HepG2 (cell line): ENCODE measurements around the gene FALEC. TPM values are rescaled to one million over a fixed set of nuclear protein-coding genes. Genes with fewer than 3 reads are reported as not detected.
A peak's percentile ranks its signal among the peaks of the same experiment; 100 is the strongest.

Source experiments
- ELF1 ChIP-seq: sonication (generic); formaldehyde crosslinking; IDR thresholded peaks from 2 replicates; pipeline ENCODE4 v1.4.0; 2020; ENCODE audit warnings: missing genetic modification reagents
- FOSL2 ChIP-seq: sonication (generic); formaldehyde crosslinking; IDR thresholded peaks from 2 replicates; pipeline ENCODE4 v1.4.0; 2020; ENCODE audit warnings: missing genetic modification reagents
- FOXK2 ChIP-seq: fragments of 450-650 bp; IDR thresholded peaks from 2 replicates; pipeline ENCODE4 v1.6.1; 2016
- HDAC1 ChIP-seq: sonication (generic); formaldehyde crosslinking; IDR thresholded peaks from 2 replicates; pipeline ENCODE4 v1.5.1; 2020; ENCODE audit warnings: mild to moderate bottlenecking, missing genetic modification reagents
- HOXA3 ChIP-seq: sonication (generic); formaldehyde crosslinking; IDR thresholded peaks from 2 replicates; pipeline ENCODE4 v1.5.0; 2020; ENCODE audit warnings: missing genetic modification reagents
- KDM2A ChIP-seq: sonication (generic); formaldehyde crosslinking; IDR thresholded peaks from 2 replicates; pipeline ENCODE4 v1.4.0; 2020; ENCODE audit warnings: low read depth, missing genetic modification reagents, borderline replicate concordance
- NONO ChIP-seq, 2 experiments: fragments of 450-650 bp in 1 of 2; sonication (generic) in 1 of 2; formaldehyde crosslinking in 1 of 2; IDR thresholded peaks in 1 of 2; conservative IDR thresholded peaks in 1 of 2; 2 replicates each; pipeline versions ENCODE4 v1.6.1 to v1.8.0; 2017 to 2022; ENCODE audit warnings: mild to moderate bottlenecking in 1 of 2, missing genetic modification reagents in 1 of 2, moderate library complexity in 1 of 2
- ONECUT2 ChIP-seq: sonication (generic); formaldehyde crosslinking; IDR thresholded peaks from 2 replicates; pipeline ENCODE4 v1.4.0; 2020; ENCODE audit warnings: missing genetic modification reagents
- RNF2 ChIP-seq: fragments of 450-650 bp; conservative IDR thresholded peaks from 2 replicates; pipeline ENCODE4 v1.6.1; 2016; ENCODE audit warnings: low read depth
- SOX5 ChIP-seq: IDR thresholded peaks from 2 replicates; pipeline ENCODE4 v1.6.1; 2016; ENCODE audit warnings: borderline replicate concordance
- SRSF9 ChIP-seq: fragments of 200-400 bp; formaldehyde crosslinking; IDR thresholded peaks from 2 replicates; pipeline ENCODE4 v1.6.1; 2018; ENCODE audit warnings: borderline replicate concordance, mild to moderate bottlenecking, low read depth, low read length; ENCODE audit not compliant: insufficient read depth, poor library complexity, severe bottlenecking
- TBL1XR1 ChIP-seq: fragments of 150-350 bp; IDR thresholded peaks from 2 replicates; pipeline ENCODE4 v1.6.1; 2014; ENCODE audit warnings: borderline replicate concordance, low read length; ENCODE audit not compliant: partially characterized antibody
- ZEB1 ChIP-seq: IDR thresholded peaks from 2 replicates; pipeline ENCODE4 v1.6.1; 2012; ENCODE audit warnings: mild to moderate bottlenecking, low read depth, inconsistent platforms; ENCODE audit not compliant: insufficient replicate concordance
- ZNF382 ChIP-seq: sonication (generic); formaldehyde crosslinking; IDR thresholded peaks from 2 replicates; pipeline ENCODE4 v1.5.0; 2020; ENCODE audit warnings: missing genetic modification reagents, mild to moderate bottlenecking, borderline replicate concordance
- ZSCAN25 ChIP-seq: sonication (generic); formaldehyde crosslinking; IDR thresholded peaks from 2 replicates; pipeline ENCODE4 v1.8.0; 2022; ENCODE audit warnings: mild to moderate bottlenecking, missing genetic modification reagents
- polyA plus RNA-seq, 8 experiments: library from polyadenylated mRNA; depleted of rRNA in 3 of 8; stranded (reverse) in 7 of 8; unstranded in 1 of 8; fragments of >200 nt; fragmentation: Illumina TruSeq in 4 of 8; extraction: Trizol in 4 of 8; gene quantifications; 2 replicates each; pipeline versions ENCODE4 v1.2.1 to v1.2.3, GENCODE V29; 2011 to 2016; ENCODE audit warnings: low read depth in 4 of 8, missing spikeins in 1 of 8, mixed read lengths in 1 of 8; ENCODE audit not compliant: insufficient read depth in 1 of 8
- total RNA-seq, 5 experiments: library from RNA; depleted of rRNA; stranded (reverse); fragments of >200 nt; fragmentation: Illumina TruSeq; extraction: Trizol; gene quantifications; 2 replicates each; pipeline ENCODE4 v1.2.3, GENCODE V29; 2016; ENCODE audit warnings: low read depth in 1 of 5
- TF ChIP-seq, protein P1 (sequence below): sonication (generic); formaldehyde crosslinking; IDR thresholded peaks from 2 replicates; pipeline ENCODE4 v1.4.0; 2020; ENCODE audit warnings: mild to moderate bottlenecking, missing genetic modification reagents
- TF ChIP-seq, protein P2 (sequence below): sonication (generic); formaldehyde crosslinking; IDR thresholded peaks from 2 replicates; pipeline ENCODE4 v1.4.0; 2020; ENCODE audit warnings: missing genetic modification reagents; ENCODE audit errors: not compliant biosample characterization
- TF ChIP-seq, protein P3 (sequence below): sonication (generic); formaldehyde crosslinking; IDR thresholded peaks from 2 replicates; pipeline ENCODE4 v1.9.0; 2021; ENCODE audit warnings: missing genetic modification reagents, borderline replicate concordance
- TF ChIP-seq, protein P4 (sequence below): sonication (generic); formaldehyde crosslinking; IDR thresholded peaks from 2 replicates; pipeline ENCODE4 v1.5.0; 2020; ENCODE audit warnings: missing genetic modification reagents
- TF ChIP-seq, protein P5 (sequence below): sonication (generic); formaldehyde crosslinking; IDR thresholded peaks from 2 replicates; pipeline ENCODE4 v1.4.0; 2020; ENCODE audit warnings: missing genetic modification reagents

The FALEC gene
- total and polyA plus RNA-seq, 2 of the 13 experiments (the other 11 are each of a cell fraction or from before 2014, with no cell fraction given), result 0.33 to 0.71 TPM

DNA sequence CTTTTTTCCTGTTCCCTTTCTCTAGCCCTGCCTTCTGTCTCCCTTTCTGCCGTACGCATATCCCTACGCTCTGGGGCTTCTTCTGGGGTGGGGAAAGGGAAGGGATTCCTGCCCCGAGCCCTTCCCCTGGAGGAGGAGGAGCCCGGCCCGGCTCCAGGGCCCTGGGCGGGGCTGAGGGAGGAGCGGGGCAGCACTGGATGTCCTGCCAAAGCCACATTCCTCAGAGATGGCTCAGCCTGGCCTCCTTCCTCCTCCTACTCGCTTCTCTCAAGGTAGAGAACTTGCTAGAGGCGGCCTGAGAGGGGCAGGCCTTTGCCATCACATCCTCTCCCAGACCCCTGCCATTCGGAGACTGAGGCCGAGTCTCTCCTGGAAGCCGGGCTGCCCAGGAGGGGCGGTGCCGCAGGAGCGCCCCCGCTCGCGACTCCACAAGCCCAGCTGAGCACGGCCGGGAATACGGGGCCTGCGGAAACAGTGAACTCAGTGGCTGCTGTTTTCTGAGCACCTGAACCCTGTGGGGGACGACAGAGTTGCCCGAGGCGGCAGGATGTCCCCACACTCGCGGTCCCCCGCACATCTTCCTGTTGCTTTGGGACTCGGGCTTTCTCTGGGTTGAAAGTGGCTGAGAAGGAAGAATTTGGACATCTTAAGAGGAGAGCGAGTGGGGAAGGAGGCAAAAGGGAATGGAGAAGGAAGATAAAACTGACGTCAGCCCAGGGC is 45.9 kb downstream of the FALEC start (continued):
- TF ChIP-seq, protein P1, sequence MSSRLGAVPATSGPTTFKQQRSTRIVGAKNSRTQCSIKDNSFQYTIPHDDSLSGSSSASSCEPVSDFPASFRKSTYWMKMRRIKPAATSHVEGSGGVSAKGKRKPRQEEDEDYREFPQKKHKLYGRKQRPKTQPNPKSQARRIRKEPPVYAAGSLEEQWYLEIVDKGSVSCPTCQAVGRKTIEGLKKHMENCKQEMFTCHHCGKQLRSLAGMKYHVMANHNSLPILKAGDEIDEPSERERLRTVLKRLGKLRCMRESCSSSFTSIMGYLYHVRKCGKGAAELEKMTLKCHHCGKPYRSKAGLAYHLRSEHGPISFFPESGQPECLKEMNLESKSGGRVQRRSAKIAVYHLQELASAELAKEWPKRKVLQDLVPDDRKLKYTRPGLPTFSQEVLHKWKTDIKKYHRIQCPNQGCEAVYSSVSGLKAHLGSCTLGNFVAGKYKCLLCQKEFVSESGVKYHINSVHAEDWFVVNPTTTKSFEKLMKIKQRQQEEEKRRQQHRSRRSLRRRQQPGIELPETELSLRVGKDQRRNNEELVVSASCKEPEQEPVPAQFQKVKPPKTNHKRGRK (CRISPR knock-in tag), result no peak
- TF ChIP-seq FOXK2, result no peak
- no peak for TF ChIP-seq ONECUT2 (CRISPR knock-in tag)
- TF ChIP-seq KDM2A (CRISPR knock-in tag), result peak; percentile 69
- TF ChIP-seq RNF2, result no peak
- TF ChIP-seq FOSL2, result peak; percentile 92
- TF ChIP-seq ZEB1, result peak; percentile 64
- TF ChIP-seq TBL1XR1, result no peak
- no peak for TF ChIP-seq ZSCAN25 (CRISPR knock-in tag)
- no peak for TF ChIP-seq HOXA3
- peak; percentile 26 for TF ChIP-seq HDAC1
- TF ChIP-seq, protein P2, sequence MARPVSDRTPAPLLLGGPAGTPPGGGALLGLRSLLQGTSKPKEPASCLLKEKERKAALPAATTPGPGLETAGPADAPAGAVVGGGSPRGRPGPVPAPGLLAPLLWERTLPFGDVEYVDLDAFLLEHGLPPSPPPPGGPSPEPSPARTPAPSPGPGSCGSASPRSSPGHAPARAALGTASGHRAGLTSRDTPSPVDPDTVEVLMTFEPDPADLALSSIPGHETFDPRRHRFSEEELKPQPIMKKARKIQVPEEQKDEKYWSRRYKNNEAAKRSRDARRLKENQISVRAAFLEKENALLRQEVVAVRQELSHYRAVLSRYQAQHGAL, result no peak
- TF ChIP-seq NONO (IDR thresholded peaks at IDR 0.05), result no peak
- peak; percentile 34; the same call in 1 of the 2 replicates for TF ChIP-seq NONO (CRISPR knock-in tag; conservative IDR thresholded peaks at IDR 0.05)
- no peak for TF ChIP-seq SRSF9
- TF ChIP-seq, protein P3, sequence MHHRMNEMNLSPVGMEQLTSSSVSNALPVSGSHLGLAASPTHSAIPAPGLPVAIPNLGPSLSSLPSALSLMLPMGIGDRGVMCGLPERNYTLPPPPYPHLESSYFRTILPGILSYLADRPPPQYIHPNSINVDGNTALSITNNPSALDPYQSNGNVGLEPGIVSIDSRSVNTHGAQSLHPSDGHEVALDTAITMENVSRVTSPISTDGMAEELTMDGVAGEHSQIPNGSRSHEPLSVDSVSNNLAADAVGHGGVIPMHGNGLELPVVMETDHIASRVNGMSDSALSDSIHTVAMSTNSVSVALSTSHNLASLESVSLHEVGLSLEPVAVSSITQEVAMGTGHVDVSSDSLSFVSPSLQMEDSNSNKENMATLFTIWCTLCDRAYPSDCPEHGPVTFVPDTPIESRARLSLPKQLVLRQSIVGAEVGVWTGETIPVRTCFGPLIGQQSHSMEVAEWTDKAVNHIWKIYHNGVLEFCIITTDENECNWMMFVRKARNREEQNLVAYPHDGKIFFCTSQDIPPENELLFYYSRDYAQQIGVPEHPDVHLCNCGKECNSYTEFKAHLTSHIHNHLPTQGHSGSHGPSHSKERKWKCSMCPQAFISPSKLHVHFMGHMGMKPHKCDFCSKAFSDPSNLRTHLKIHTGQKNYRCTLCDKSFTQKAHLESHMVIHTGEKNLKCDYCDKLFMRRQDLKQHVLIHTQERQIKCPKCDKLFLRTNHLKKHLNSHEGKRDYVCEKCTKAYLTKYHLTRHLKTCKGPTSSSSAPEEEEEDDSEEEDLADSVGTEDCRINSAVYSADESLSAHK (CRISPR knock-in tag), result no peak
- no peak for TF ChIP-seq ZNF382 (CRISPR knock-in tag)
- TF ChIP-seq, protein P4, sequence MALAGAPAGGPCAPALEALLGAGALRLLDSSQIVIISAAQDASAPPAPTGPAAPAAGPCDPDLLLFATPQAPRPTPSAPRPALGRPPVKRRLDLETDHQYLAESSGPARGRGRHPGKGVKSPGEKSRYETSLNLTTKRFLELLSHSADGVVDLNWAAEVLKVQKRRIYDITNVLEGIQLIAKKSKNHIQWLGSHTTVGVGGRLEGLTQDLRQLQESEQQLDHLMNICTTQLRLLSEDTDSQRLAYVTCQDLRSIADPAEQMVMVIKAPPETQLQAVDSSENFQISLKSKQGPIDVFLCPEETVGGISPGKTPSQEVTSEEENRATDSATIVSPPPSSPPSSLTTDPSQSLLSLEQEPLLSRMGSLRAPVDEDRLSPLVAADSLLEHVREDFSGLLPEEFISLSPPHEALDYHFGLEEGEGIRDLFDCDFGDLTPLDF (CRISPR knock-in tag), result no peak
- TF ChIP-seq ELF1 (CRISPR knock-in tag), result no peak
- no peak for TF ChIP-seq SOX5
- TF ChIP-seq, protein P5, sequence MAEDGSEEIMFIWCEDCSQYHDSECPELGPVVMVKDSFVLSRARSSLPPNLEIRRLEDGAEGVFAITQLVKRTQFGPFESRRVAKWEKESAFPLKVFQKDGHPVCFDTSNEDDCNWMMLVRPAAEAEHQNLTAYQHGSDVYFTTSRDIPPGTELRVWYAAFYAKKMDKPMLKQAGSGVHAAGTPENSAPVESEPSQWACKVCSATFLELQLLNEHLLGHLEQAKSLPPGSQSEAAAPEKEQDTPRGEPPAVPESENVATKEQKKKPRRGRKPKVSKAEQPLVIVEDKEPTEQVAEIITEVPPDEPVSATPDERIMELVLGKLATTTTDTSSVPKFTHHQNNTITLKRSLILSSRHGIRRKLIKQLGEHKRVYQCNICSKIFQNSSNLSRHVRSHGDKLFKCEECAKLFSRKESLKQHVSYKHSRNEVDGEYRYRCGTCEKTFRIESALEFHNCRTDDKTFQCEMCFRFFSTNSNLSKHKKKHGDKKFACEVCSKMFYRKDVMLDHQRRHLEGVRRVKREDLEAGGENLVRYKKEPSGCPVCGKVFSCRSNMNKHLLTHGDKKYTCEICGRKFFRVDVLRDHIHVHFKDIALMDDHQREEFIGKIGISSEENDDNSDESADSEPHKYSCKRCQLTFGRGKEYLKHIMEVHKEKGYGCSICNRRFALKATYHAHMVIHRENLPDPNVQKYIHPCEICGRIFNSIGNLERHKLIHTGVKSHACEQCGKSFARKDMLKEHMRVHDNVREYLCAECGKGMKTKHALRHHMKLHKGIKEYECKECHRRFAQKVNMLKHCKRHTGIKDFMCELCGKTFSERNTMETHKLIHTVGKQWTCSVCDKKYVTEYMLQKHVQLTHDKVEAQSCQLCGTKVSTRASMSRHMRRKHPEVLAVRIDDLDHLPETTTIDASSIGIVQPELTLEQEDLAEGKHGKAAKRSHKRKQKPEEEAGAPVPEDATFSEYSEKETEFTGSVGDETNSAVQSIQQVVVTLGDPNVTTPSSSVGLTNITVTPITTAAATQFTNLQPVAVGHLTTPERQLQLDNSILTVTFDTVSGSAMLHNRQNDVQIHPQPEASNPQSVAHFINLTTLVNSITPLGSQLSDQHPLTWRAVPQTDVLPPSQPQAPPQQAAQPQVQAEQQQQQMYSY (CRISPR knock-in tag), result peak; percentile 39; the same call in 1 of the 2 replicates
